GM12864 (cell line): ENCODE data around the gene DAPK2.

Experiments used
- DNase-seq: peaks from one replicate; pipeline ENCODE4 v3.0.0-alpha.2; 2011; ENCODE audit warnings: low read depth
- H3K4me3 ChIP-seq: 2 replicates; pipeline ENCODE4 v1.5.1; 2011; ENCODE audit warnings: mild to moderate bottlenecking, low read depth, low read length, control low read depth
- TF ChIP-seq, protein P1 (sequence below): IDR thresholded peaks from 2 replicates; pipeline ENCODE4 v1.5.1; 2011; ENCODE audit warnings: low read depth, mild to moderate bottlenecking, moderate library complexity, low read length, control low read depth, inconsistent platforms; ENCODE audit errors: missing control alignments

The DAPK2 gene

DNA sequence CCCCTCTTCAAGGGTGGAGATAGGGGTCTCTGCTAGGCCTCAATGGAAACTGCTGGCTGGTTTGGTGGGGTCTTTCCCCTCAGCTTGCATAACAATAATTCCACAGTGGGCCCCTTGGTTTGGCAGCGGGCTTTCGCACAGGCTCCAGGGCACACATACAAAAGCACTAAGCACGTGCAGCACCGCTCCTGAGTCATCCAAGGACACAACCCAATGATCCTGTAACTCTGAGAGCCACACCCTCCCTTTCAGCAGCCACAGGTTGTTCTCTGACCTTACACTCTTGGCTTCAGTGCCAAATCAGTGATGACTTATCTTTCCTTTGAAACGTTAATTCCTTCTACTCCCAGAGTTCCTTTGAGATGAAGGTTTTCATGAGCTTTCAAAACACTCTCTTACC lies 41.7 kb downstream of the DAPK2 start:
- TF ChIP-seq, protein P1, sequence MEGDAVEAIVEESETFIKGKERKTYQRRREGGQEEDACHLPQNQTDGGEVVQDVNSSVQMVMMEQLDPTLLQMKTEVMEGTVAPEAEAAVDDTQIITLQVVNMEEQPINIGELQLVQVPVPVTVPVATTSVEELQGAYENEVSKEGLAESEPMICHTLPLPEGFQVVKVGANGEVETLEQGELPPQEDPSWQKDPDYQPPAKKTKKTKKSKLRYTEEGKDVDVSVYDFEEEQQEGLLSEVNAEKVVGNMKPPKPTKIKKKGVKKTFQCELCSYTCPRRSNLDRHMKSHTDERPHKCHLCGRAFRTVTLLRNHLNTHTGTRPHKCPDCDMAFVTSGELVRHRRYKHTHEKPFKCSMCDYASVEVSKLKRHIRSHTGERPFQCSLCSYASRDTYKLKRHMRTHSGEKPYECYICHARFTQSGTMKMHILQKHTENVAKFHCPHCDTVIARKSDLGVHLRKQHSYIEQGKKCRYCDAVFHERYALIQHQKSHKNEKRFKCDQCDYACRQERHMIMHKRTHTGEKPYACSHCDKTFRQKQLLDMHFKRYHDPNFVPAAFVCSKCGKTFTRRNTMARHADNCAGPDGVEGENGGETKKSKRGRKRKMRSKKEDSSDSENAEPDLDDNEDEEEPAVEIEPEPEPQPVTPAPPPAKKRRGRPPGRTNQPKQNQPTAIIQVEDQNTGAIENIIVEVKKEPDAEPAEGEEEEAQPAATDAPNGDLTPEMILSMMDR = no peak
- DNase-seq = no peak

GRCh38 chr15:64004056-64004455 lies 42.2 kb downstream of the DAPK2 start:
- TF ChIP-seq, protein P1 = no peak
- no peak overlapping the region for H3K4me3 ChIP-seq
- no peak for DNase-seq

More for the DNA sequence above, 41.7 kb downstream of the DAPK2 start:
- H3K4me3 ChIP-seq = no peak overlapping the region

- no peak overlapping the region for H3K4me3 ChIP-seq
- no peak for DNase-seq
- TF ChIP-seq, protein P1 = no peak
Measured at GRCh38 chr15:64003182-64003581, 43.1 kb downstream of the DAPK2 start.

DNA sequence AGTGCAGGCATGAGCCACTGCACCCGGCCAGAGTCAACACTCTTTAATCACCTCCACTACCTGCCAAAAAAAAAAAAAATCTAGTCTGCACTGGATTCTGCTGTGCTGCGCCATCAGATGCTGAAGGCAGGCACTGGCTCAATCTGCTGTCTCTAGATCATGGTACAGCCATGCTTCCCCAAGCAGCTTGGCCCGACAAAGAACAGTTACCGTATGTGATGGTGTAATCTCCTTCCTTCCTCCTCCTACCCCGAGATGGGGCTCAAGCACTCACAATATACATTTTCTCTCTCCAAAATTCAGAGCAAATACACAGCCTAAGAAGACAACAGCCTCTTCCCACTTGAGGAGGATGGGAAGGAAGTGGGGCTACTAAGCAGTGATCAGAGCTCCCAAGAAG lies 45.1 kb downstream of the DAPK2 start:
- TF ChIP-seq, protein P1 = no peak
- no peak overlapping the region for H3K4me3 ChIP-seq
- DNase-seq = no peak

DNA sequence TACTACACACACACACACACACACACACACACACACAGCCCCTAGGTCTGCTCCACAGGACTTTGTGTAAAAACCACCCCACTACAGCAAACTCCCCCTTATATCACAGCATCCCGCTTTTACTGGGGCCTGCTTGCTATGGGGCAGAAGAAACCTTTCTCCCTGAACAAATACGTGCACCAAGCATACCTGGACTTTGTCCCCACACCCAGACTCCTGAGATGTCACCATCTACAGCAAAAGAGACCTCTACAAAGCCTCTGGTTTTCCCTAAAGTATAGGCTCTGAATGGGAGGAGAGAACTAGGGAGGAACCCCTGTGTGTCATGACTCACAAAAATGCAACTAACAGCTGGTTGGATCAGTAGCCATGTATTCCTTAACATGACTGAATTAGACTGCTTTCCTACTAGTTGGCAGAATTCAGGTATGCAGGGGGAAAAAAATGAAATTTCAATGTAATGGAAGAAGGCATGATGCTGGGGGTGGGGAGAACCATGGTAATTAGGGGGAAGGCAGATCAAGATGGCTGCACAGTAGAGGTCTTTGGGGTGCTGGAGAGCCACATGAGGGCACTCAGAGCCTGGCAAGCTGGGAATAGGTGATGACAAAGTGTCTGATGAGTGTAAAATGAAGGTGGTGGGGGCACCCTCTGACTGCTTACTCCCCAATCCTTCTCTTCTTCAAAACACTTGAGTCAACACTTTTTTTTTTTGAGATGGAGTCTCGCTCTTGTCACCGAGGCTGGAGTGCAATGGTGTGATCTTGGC lies 45.9 kb downstream of the DAPK2 start:
- no peak overlapping the region for H3K4me3 ChIP-seq
- DNase-seq = no peak
- TF ChIP-seq, protein P1 = no peak

- no peak for DNase-seq
Measured at GRCh38 chr15:63999177-63999576, 47.1 kb downstream of the DAPK2 start.

More at GRCh38 chr15:63999177-63999576, 47.1 kb downstream of the DAPK2 start:
- TF ChIP-seq, protein P1 = no peak
- no peak overlapping the region for H3K4me3 ChIP-seq
